ENCODE data around the gene PIH1D1. TPM values are rescaled to one million over a fixed set of nuclear protein-coding genes. Genes with fewer than 3 reads are reported as not detected.

Gene PIH1D1
- total RNA-seq, 2 donors from 2014 or later: 80.8 to 103 TPM

GRCh38 chr19:49427339-49427738, 24.3 kb downstream of the PIH1D1 start:
- Histone ChIP-seq H3K36me3 (no peaks in the 10 kb centered on the region), H3K27ac (no peak overlapping the region), H3K9ac (ENCODE audit: low read depth in 2 of 2, low read length in 2 of 2) (no peak overlapping the region), H3K4me1 (peaks cover 8% of the 10 kb centered on the region), H3K4me3 (no peak overlapping the region), H3K9me3 (no peaks in the 10 kb centered on the region), H3K27me3 (peaks cover 72% of the 10 kb centered on the region)
- TF ChIP-seq CTCF (IDR thresholded peaks at IDR 0.05): no peak
- DNase-seq: no peak
- intact Hi-C loops (cut with DNase I): no loop called here

- H3K36me3 ChIP-seq: no peaks in the 10 kb centered on the region
- peaks cover 77% of the 10 kb centered on the region for H3K27me3 ChIP-seq
- no peaks in the 10 kb centered on the region for H3K9me3 ChIP-seq
- H3K27ac ChIP-seq: no peak overlapping the region
- H3K4me3 ChIP-seq: no peak overlapping the region
- no peak overlapping the region for H3K9ac ChIP-seq (ENCODE audit: low read depth in 2 of 2, low read length in 2 of 2)
- no peak for TF ChIP-seq CTCF (IDR thresholded peaks at IDR 0.05)
- DNase-seq: no peak
- peaks cover 8% of the 10 kb centered on the region for H3K4me1 ChIP-seq
- intact Hi-C loops (cut with DNase I): no loop called here
Measured at GRCh38 chr19:49425922-49426592, 25.6 kb downstream of the PIH1D1 start.

GRCh38 chr19:49425178-49425577, 26.4 kb downstream of the PIH1D1 start, which contains the start of gene GFY:
Gene GFY, plus strand, starts transcription at chr19:49425388. Its CDS starts 1,043 bp downstream, at chr19:49426431.
- Histone ChIP-seq H3K9ac (ENCODE audit: low read depth in 2 of 2, low read length in 2 of 2) (no peak within 1 kb of the TSS), H3K4me1 (peaks cover 8% of the 10 kb centered on the region), H3K27me3 (peaks cover 81% of the 10 kb centered on the region), H3K27ac (no peak within 1 kb of the TSS), H3K36me3 (no peaks in the 10 kb centered on the region), H3K4me3 (no peak within 1 kb of the TSS), H3K9me3 (no peaks in the 10 kb centered on the region)
- no peak for DNase-seq
- intact Hi-C loops (cut with DNase I): no loop called here
- no peak for TF ChIP-seq CTCF (IDR thresholded peaks at IDR 0.05)

- no peaks in the 10 kb centered on the region for H3K36me3 ChIP-seq
- H3K27me3 ChIP-seq: peaks cover 92% of the 10 kb centered on the region
- H3K4me3 ChIP-seq: no peak overlapping the region
- no peak for DNase-seq
- no peak for TF ChIP-seq CTCF (IDR thresholded peaks at IDR 0.05)
- no peaks in the 10 kb centered on the region for H3K9me3 ChIP-seq
- H3K27ac ChIP-seq: no peak overlapping the region
- intact Hi-C loops (cut with DNase I): no loop called here
- H3K9ac ChIP-seq (ENCODE audit: low read depth in 2 of 2, low read length in 2 of 2): no peak overlapping the region
- H3K4me1 ChIP-seq: peaks cover 8% of the 10 kb centered on the region
Measured at GRCh38 chr19:49423985-49424303, 27.7 kb downstream of the PIH1D1 start.

GRCh38 chr19:49423071-49423984, 28.3 kb downstream of the PIH1D1 start, which contains the start of gene PTH2:
Gene PTH2, minus strand, starts transcription at chr19:49423441. Its CDS starts 102 bp downstream, at chr19:49423339.
- H3K4me3 ChIP-seq: peak within 1 kb of the TSS; percentile 25
- intact Hi-C loops (cut with DNase I): no loop called here
- H3K36me3 ChIP-seq: no peaks in the 10 kb centered on the region
- no peak within 1 kb of the TSS for H3K27ac ChIP-seq
- peaks cover 90% of the 10 kb centered on the region for H3K27me3 ChIP-seq
- no peak for TF ChIP-seq CTCF (IDR thresholded peaks at IDR 0.05)
- no peak for DNase-seq
- peaks cover 8% of the 10 kb centered on the region for H3K4me1 ChIP-seq
- peak within 1 kb of the TSS in 1 of 2 donors; percentile 55 for H3K9ac ChIP-seq (ENCODE audit: low read depth in 2 of 2, low read length in 2 of 2)
- H3K9me3 ChIP-seq: no peaks in the 10 kb centered on the region

Measured in colonic mucosa (tissue), 4 donors.